Medulla oblongata (tissue), 1 donor: ENCODE measurements around the gene ANKRD9.

ENCODE experiments used
- DNase-seq: peaks from one replicate; pipeline ENCODE4 v3.0.0-alpha.2; 2015; ENCODE audit errors: extremely low spot score

ANKRD9 gene

DNA sequence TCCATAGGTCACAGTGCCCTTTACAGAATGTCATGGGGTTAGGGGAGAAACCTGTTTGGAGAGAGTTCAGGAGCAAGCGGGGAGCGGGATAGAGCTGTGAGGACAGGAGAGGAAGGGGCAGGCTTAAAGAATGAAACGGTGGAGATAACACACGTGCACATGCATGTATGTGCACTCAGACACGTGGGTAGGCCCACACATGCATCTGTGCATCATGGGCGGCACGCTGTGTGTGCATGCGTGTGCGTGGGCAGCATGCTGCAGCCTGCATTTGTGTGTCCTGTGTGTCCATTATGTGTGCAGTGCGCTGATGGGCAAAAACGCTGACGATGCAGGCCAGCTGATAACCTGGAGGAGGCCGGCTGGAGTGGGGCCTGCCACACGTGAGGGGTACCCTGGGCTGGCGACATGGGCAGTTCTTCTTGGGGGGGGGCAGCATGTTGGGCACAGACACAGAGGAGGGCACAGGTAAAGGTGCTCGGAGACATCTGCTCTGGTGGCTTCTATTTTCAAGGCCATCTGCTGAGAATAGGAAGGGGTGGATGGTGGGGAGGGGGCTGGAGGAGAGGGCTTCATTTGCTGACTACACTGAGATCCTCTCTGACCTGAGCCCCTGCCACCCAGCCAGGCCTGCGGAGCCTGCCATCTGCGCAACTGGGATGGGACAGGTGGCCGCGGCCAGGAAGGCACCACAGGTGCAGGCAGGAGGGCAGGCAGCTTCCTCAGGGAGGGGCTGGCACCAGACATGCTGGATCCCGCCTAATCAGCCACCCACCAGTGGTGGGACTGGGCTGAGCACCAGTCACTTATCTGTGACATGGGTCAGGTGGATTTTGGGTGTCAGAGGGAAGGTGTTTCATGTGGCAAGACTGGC is 4.6 kb upstream of the ANKRD9 start:
- no peak for DNase-seq

DNA sequence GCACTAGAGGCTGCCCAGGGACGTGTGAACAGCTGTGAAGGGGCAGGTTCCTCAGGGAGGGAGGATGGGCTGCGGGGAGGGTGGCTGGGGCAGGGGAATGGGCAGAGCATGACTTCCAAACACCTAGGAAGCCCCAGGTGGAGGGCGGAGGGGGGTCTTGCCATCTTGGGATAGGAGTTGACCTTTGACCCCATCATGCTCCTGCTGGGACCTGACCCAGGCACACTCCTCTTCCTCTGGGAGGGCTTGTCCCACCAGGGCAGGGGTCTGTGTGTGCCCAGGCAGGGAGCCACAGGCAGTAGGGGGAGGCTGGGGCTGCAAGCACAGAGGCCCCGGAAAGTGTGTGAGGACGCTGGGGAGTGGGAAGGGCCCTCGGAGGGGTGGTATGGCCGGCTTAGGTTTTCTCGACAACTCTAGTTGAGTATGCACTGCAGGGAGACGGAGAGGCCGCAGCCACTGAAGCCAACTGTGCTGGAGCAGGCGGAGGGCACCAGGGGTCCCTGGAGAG is 3.3 kb upstream of the ANKRD9 start:
- DNase-seq, result no peak

DNA sequence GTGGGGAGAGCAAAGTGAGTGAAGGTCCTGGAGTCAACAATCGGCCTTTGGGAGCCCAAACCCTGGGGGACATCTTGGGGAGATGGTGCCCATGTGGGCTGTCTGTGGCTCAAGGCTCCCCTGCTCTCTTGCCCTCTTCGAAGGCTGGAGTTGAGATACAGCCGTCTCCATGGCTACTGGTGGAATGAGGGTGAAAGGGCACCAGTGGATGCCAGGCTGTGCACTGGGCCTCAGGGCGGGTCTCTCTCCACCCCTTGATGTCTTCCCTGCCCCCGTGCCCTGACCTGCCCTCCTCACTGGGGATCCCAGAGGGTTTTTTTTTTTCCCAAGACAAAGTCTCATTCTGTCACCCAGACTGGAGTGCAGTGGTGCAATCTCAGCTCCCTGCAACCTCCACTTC is 2.0 kb upstream of the ANKRD9 start:
- no peak for DNase-seq

DNA sequence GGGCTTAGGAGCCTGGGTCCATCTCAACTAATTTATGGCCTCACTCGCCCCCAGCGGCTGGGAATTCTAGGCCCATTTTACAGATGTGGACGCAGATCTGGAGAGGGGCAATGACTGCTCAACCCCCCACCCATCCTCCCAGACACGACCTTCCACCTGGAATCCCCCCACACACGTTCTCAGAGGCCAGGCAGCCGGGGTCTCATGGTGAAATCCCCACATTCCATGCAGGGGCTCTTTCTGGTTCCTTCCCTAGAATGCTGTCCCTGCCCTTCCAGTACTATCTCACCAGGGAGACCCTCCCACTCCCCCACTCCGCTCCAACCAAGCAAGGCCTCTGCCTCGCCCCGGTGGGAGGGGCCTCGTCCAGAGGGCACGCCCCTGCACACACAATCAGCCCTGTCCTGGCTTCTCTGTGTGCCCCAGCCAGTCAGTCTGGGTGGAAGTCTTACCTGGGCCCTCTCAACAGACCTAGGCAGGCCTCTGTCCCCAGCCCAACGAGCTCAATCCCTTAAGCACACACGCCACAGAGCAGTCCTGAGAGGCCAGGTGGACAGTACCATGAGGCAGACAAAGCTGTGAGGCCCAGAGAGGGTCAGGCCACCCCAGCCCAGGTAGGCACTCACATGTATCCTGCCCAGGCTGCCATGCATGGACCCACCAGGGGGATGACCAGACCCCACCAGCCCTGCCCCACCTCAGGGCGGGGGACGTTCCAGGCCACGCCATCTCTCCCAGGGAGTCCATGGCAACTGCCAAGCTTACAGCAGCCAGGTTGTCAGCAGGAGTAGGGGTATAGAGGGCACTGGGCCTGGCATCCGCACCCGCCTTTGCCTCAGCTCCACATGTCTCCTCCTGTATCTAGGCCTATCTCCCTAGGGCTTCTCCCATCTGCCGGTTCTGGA is 1.3 kb upstream of the ANKRD9 start:
- DNase-seq, result no peak

DNA sequence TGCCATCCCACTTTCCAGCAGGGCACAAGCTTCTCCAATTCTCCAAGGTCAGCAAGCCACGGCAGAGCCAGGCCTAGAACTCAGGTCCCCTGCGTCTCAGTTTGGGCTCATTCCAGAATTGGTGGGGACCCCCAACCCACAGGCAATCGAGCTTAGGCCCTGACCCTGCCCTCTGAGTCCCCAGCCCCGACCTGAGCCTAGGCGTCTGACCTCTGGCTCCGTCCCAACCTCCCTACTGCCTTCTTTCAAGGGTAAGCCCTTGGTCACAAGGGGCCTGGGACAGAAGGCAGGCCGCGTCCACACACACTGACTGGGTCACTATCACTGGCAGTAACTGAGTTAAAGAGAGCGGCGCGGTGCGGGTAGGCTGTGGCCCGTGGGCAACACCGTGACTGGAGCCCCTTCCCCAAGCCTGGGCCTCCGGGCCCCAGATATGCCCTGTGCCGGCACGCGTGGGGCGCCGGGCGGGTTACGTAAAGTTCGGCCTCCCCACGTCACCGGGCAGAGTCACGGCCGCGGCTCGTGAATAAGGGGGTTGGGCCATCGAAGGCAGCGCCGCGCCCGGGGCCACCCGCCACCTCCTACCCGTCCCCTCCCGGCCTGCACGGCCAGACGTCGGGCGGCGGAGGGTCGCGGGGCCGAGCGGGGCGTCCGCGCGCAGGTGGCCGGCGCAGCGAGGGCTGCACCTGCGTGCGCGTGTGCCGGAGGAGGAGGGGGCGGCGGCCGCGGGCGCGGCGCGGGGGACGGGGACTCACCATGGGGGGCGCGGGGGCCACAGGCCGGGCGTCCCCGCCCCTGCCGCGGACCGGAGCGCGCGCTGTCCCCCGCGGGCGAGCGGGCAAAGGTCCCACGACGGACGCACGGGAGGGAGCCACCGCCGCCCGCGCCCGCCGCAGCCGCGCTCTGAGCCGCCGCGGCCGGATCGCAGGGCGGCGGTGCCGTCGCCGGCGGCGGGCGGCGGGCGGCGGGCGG is 516 bp downstream of the ANKRD9 start:
- DNase-seq, result peak; percentile 40

DNA sequence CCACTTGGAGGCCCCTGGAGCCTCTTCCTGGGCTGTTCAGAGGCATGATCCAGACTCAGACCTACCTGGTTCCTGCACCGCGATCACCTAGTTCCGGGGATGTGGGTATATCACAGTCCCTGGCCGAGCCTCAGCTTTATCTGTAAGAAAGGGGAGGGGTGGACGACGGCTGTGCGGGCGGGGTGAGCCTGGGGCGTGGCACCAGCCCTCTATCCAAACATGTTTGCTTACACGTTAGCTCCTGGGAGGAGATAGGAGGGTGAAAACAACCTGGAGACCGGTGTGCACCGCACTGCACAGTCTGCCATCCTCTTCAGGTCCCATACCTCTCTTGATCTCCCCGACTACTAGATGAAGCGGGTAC is 1.2 kb downstream of the ANKRD9 start:
- no peak for DNase-seq

DNA sequence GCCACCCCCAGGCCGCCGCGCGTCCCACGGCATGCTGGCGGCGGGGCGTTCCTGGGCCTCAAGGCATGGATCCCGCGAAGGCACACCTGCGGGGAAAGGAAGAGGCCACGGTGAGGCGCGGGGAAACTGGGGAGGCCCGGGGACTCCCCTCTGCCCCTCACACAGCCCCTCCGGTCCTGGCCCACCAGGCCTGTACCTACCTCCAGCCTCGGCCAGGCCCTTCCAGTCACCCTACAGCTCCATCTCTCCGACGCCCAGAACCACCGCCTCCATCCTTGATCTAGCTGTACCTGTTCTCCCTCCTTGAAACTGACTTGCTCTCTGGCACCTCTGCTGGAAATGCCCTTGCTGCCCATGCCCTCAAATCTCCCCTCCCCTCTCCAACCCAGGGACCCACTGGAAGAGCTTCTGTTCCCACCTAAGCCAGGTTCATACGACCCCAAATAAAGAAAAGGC is 1.7 kb downstream of the ANKRD9 start:
- DNase-seq, result no peak

DNA sequence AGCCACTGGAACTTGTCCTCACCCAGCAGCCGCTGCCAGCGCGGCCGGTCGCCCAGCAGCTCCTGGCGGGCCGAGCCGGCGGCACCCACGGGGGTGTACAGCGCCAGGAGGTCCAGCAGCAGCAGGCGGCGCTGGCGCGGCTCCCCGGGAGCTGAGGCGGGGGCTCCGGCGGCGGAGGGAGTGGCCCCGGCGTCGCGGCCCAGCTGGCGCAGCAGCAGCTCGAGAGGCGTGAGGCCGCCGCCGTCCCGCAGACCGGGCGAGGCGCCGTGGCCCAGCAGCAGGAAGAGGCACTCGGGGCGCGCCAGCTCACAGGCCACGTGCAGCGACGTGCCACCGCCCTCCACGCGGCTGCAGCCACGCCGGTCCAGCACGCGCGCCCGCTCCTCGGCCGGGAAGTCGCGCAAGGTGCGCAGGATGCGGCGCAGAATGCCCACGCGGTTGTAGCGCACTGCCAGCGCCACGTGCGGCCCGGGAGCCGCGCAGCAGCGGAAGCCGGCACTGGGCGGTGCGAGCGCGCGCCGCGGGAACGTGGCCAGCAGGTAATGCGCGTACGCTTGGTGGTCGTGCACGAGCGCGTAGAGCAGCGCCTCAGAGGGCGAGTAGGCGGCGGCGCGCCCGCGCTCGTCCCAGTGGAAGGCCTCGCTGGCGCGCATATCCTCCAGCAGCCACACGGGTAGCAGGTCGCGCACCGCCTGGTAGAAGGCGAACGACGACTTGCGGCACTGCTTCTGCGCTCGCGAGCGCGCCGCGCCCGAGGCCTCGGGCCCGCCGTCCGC is 2.3 kb downstream of the ANKRD9 start:
- DNase-seq, result no peak

DNA sequence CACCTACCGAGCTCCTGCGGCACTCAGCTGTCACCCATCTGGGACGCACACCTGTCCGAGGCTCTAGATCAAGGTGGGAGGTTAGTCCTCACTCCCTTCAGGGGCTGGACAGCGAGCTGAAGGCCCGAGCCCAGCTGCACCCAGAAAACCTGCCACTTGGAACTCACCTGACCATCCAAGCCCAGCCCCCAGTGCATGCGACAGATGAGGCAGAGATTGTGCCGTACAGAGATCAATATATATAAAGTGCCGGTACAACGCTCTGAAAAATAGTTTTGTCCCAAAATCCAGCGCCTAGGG is 3.0 kb downstream of the ANKRD9 start:
- DNase-seq, result no peak

DNA sequence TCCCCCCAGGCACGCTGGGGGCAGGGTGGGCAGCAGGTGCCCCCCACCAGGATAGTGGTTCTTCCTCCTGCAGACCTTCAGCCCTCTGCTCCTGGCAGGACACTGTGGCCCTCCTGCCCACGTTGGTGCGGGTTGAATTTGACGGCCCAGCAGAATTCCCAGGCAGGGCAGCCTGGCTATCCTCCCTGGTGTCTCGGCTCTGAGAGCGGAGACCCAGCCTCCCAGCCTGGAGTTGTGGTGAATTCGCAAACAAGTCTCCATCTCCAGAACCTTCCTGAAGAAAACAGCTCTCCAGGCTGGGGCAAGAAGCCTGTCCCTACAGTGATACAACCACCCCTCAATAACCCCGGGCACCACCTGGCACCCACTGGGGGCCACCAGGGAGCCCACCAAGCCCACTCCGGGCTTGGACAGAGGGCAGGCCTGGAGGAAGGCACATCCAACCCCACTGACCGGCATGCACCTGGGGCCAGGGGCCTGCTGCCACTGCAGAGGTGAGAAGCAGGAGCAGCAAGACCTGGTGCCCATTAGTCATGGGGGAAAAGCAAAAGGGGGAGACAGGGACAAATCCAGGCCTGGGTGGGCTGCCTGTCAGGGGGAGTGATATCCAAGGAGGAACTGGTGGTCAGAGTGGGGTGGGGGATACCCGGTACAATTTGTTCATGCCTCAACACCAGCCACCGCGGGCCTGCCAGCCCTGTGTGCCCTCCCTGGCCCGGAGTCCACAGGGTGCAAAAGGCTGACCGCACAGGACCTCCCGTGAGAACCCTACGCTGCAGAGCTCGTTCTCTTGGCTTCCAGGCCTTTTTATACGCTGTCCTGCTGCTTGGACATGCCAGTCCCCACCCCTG is 3.6 kb downstream of the ANKRD9 start:
- no peak for DNase-seq

DNA sequence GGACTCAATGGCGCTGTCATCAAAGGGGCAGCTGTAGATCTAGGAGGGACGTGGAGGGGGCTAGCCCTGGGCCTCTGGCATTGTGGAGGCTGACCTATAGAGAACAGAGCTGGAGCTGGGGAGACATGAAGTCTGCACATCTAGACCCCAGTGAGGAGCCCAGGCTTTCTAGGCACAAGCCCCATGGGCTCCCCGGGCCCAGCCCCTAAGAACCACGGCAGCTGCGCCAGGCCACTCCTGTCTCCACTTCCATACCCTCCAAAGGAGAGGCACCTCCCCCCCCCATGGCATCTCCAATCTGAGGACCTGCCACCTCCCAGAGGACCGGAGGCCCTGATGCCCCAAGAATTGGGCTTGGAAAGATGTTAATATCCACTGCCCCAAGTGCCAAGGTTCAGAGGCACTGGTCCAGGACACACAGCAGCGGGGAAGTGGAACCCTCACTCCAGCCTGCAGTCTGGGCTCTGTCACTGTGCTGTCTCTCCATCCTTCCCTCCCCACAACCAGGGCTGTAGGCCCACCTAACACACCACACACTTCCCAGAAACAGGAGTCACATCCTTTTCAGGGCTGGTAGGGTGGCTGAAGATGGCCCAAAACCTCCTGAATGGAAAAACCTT is 4.5 kb downstream of the ANKRD9 start:
- DNase-seq, result no peak

DNA sequence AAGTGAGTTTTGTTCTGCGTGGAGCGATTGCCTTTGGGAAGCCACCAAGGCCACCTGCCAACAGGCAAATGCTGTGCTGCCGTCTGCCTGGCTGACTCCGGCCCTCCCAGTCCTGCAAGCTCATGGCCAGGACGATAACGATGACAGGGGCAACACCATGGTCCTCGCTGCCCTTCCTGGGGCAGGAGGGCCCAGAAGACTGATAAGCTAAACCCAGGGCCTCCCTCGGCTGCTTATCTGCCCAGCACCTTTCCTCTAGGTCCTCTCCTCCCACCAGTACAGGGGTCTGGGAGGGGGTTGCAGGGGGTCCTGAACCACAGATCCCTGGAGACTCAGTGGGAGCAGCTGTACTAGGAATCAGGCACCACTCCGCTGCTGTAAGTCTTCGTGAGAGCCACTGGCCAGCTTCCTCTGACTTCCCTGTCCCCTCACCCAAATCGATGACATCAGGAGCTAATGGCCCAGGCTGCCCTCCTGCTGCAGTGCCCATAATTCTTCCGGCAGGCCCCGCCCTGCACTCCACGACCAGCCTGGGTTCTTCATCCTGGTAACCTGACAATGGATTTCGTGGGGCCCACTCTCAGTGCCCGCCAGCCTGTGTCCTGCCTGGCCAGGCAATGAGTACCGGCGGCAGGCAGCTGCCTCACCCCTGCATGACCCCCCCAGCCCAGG is 5.1 kb downstream of the ANKRD9 start:
- DNase-seq, result no peak

DNA sequence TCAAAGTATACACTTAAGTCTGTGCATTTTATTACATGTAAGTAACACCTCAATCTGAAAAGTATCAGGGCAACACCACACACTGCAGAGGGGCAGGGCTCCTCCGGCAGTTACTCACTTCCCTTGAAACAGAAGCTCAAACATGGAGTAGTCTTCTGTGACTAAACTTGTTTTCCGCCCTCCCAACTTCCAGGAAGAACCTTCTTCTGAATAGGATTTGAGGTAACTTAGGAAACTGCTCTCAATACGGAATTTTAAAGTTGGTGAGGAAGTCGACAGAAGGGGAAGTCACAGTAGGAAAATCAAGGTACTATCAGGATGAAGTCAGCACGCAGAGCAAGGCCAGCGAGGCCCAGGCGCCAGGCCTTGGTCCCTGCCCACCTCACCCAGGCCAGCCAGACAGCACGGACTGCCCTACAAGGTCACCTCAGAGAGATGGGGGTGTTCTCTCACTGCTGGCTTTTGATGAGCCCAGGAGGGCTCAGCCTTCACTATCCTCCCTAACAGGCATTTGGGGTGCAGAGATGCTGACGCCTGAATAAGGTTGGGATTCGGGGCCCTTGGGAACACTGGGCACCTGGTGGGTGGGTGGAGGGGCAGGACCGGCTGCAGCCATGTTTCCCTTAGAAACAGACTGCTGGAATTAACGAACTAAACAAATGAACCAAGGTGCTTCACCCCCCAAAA is 5.8 kb downstream of the ANKRD9 start:
- DNase-seq, result no peak

DNA sequence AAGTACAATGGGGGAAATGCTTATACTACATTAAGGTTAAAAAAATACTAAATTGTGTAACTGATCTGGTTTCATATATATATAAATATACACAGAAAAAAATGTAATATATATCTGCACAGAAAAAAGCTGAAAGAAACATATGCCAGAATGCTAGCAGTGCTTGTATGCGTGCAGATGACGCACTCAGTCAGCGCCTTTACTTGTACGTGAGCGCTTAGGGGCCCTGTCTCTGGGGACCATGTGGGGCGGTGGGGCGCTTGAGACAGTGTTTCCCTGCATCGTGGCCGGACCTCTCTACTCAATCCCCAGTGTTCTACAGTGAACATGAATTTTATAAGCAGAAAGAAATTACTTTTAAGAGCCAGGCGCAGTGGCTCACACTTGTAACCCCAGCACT is 7.0 kb downstream of the ANKRD9 start:
- no peak for DNase-seq

DNA sequence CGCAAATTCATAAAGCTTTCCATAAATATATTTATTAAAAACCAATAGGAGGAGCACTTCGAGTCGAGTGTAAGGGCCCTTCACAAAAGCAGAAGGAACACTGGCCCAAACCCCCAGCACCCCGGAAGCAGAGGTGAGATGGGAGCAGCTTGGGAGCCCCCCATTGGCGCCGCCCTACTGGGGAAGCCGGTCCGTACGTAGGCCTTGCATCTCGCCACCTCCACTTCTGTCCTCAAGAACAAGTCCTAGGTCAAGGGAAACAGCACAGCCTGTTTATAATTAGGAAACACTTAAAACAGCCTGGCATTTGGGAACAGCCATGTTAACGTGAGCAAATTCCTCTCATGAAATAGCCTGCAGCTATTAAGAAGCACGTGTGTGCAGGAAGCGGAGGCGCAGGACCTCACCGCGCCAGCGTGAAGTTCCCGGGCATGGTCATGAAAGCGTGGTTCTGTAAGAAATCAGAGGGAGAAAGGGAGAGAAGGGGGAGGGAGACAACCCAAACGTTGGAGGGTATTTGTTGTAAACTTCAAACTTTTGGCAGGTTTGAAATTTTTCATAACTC is 7.7 kb downstream of the ANKRD9 start:
- DNase-seq, result no peak

DNA sequence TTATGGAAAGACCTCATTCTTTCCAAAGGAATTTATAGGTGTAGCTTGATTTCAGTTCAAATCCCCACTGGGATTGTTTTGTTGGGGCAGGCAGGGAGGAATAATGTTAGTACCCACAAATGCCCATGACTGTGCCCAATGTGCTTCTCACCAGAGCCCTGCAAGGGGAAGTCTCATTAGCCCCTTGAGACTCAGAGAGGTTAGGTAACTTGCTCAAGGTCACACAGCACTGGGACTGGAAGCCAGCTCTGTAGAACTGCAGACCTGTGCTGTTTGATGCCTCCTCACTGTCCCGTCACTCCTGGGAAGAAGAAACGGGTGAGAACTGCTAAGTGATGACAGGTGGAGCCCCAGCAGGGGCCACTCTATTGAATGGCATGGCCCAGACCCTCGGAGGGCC is 8.9 kb downstream of the ANKRD9 start:
- DNase-seq, result no peak

DNA sequence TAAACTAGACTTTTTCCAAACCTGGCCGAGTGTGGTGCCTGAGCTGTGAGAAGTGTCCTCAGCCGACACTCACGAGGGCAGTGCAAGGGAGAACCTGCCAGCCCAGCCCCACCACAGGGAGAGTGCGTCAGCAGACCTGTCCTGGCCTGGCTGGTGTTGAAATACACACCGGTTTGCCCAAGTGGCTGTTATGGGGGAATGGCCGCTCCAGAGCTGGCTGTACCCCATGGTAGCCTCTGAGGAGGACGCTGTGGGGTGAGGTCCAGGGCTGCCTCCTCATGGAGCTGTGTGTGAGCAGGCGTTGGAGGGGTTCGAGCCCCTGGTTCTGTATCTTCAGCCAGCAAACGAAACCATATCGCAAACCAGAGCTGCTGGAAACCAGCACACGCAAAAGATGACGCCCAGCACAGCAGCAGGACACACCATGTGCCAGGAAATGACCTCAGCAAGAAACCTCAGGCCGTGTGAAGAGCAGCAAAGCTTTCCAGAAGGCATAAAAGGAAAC is 9.4 kb downstream of the ANKRD9 start:
- peak; percentile 51 for DNase-seq
